Smooth muscle cell (in vitro differentiated cells): ENCODE data around the gene DST. TPM values are rescaled to one million over a fixed set of nuclear protein-coding genes. Genes with fewer than 3 reads are reported as not detected.

Experiments used
- DNase-seq: peaks from one replicate; lab custom pipeline; 2025; ENCODE audit not compliant: unreplicated experiment; lab: John Stamatoyannopoulos, UW
- H2AFZ ChIP-seq: fragments of 200-600 bp; sonication (generic); 2 replicates; pipeline ENCODE4 v1.6.0; 2016; ENCODE audit warnings: antibody characterized with exemption, low read depth, mild to moderate bottlenecking
- H3F3A ChIP-seq: fragments of 200-600 bp; sonication (generic); 2 replicates; pipeline ENCODE4 v1.6.0; 2017; ENCODE audit warnings: antibody characterized with exemption, low read depth
- H3K27ac ChIP-seq: fragments of 200-600 bp; sonication (generic); 2 replicates; pipeline ENCODE4 v1.5.1; 2016; ENCODE audit warnings: low read depth, mild to moderate bottlenecking
- H3K27me3 ChIP-seq: fragments of 200-600 bp; sonication (generic); 2 replicates; pipeline ENCODE4 v1.6.1; 2016; ENCODE audit warnings: low read depth, mild to moderate bottlenecking
- H3K36me3 ChIP-seq: fragments of 200-600 bp; sonication (generic); 2 replicates; pipeline ENCODE4 v1.5.1; 2016; ENCODE audit warnings: low read depth
- H3K4me1 ChIP-seq: fragments of 200-600 bp; sonication (generic); 2 replicates; pipeline ENCODE4 v1.5.1; 2016; ENCODE audit warnings: low read depth
- H3K4me2 ChIP-seq: fragments of 200-600 bp; sonication (generic); 2 replicates; pipeline ENCODE4 v1.6.0; 2016; ENCODE audit warnings: mild to moderate bottlenecking
- H3K4me3 ChIP-seq: fragments of 200-600 bp; sonication (generic); 2 replicates; pipeline ENCODE4 v1.5.1; 2016; ENCODE audit warnings: mild to moderate bottlenecking
- H3K79me2 ChIP-seq: fragments of 200-600 bp; sonication (generic); 2 replicates; pipeline ENCODE4 v1.6.0; 2016; ENCODE audit warnings: low read depth, mild to moderate bottlenecking
- H3K9ac ChIP-seq: fragments of 200-600 bp; sonication (generic); 2 replicates; pipeline ENCODE4 v1.6.0; 2016; ENCODE audit warnings: low read depth
- H3K9me3 ChIP-seq: fragments of 200-600 bp; sonication (generic); replicated peaks from 2 replicates; pipeline ENCODE4 v1.5.1; 2016; ENCODE audit warnings: low read depth
- H4K20me1 ChIP-seq: fragments of 200-600 bp; sonication (generic); 2 replicates; pipeline ENCODE4 v1.6.0; 2016; ENCODE audit warnings: low read depth
- CTCF ChIP-seq: fragments of 200-600 bp; sonication (generic); IDR thresholded peaks from 2 replicates; pipeline ENCODE4 v1.5.1; 2017; ENCODE audit warnings: borderline replicate concordance, mild to moderate bottlenecking, antibody characterized with exemption; ENCODE audit not compliant: insufficient read depth, poor library complexity, severe bottlenecking
- WGBS: methylation state at CpG from one replicate; pipeline ENCODE4 v1.1.7; 2016; ENCODE audit warnings: low lambda C conversion rate; 5-methylcytosine and 5-hydroxymethylcytosine counted together
- polyA plus RNA-seq: library from polyadenylated mRNA; unstranded; fragments of >200 nt; fragmentation: Nextera tagmentation; extraction: Ambion mirVana; gene quantifications from 2 replicates; pipeline ENCODE4 v1.2.1, GENCODE V29; 2016
- total RNA-seq: library from RNA; depleted of rRNA; stranded (reverse); fragments of >200 nt; gene quantifications from 2 replicates; pipeline ENCODE4 v1.2.3, GENCODE V29; 2014

DST gene
- total and polyA plus RNA-seq, 2 experiments from 2014 or later = 17.1 to 186 TPM

GRCh38 chr6:56618050-56618449, 24.6 kb downstream of the DST start:
- no peaks in the 10 kb centered on the region for H3K36me3 ChIP-seq
- 94% methylated on average over 3 of the region's 3 CpGs for WGBS
- no peak overlapping the region for H3K27ac ChIP-seq
- H3K4me3 ChIP-seq = no peak overlapping the region
- no peak for TF ChIP-seq CTCF
- H3K9me3 ChIP-seq = no peaks in the 10 kb centered on the region
- H3K9ac ChIP-seq = no peak overlapping the region
- H3K4me2 ChIP-seq = no peak overlapping the region
- H4K20me1 ChIP-seq = no peaks in the 10 kb centered on the region
- no peaks in the 10 kb centered on the region for H3K79me2 ChIP-seq
- no peaks in the 10 kb centered on the region for H3K27me3 ChIP-seq
- no peak overlapping the region for H2AFZ ChIP-seq
- H3F3A ChIP-seq = no peaks in the 10 kb centered on the region
- no peak for DNase-seq
- peaks cover 2% of the 10 kb centered on the region for H3K4me1 ChIP-seq

- no peak for DNase-seq
Measured at GRCh38 chr6:56616967-56617366, 25.7 kb downstream of the DST start.

GRCh38 chr6:56613247-56613851, 29.3 kb downstream of the DST start:
- Histone ChIP-seq H2AFZ (no peak overlapping the region), H3F3A (no peaks in the 10 kb centered on the region), H3K79me2 (no peaks in the 10 kb centered on the region), H3K36me3 (no peaks in the 10 kb centered on the region), H3K27me3 (no peaks in the 10 kb centered on the region), H3K27ac (no peak overlapping the region), H3K4me3 (no peak overlapping the region), H3K4me1 (peaks cover 2% of the 10 kb centered on the region), H3K9me3 (no peaks in the 10 kb centered on the region), H4K20me1 (no peaks in the 10 kb centered on the region), H3K4me2 (no peak overlapping the region), H3K9ac (no peak overlapping the region)
- DNase-seq = no peak
- TF ChIP-seq CTCF = no peak
- WGBS = 73% methylated on average over 6 of the region's 6 CpGs

More at GRCh38 chr6:56616967-56617366, 25.7 kb downstream of the DST start:
- 85% methylated on average over 5 of the region's 5 CpGs for WGBS
- H3K36me3 ChIP-seq = no peaks in the 10 kb centered on the region
- no peak for TF ChIP-seq CTCF
- no peak overlapping the region for H2AFZ ChIP-seq
- no peak overlapping the region for H3K27ac ChIP-seq
- no peaks in the 10 kb centered on the region for H3K27me3 ChIP-seq
- H3K9ac ChIP-seq = no peak overlapping the region
- H3K4me3 ChIP-seq = no peak overlapping the region
- H3K4me2 ChIP-seq = no peak overlapping the region
- H3K4me1 ChIP-seq = peaks cover 2% of the 10 kb centered on the region
- H3K9me3 ChIP-seq = no peaks in the 10 kb centered on the region
- H3K79me2 ChIP-seq = no peaks in the 10 kb centered on the region
- H3F3A ChIP-seq = no peaks in the 10 kb centered on the region
- H4K20me1 ChIP-seq = no peaks in the 10 kb centered on the region

- no peak for DNase-seq
- Histone ChIP-seq H3K4me3 (no peak overlapping the region), H3K9me3 (no peaks in the 10 kb centered on the region), H3K36me3 (no peaks in the 10 kb centered on the region), H3K27me3 (no peaks in the 10 kb centered on the region), H3K4me2 (no peak overlapping the region), H2AFZ (no peak overlapping the region), H3K79me2 (no peaks in the 10 kb centered on the region), H3K4me1 (no peaks in the 10 kb centered on the region), H4K20me1 (no peaks in the 10 kb centered on the region), H3K9ac (no peak overlapping the region), H3K27ac (no peak overlapping the region), H3F3A (no peaks in the 10 kb centered on the region)
- WGBS = 96% methylated on average over 4 of the region's 4 CpGs
- no peak for TF ChIP-seq CTCF
Measured at GRCh38 chr6:56608332-56608731, 34.4 kb downstream of the DST start.
